ENCODE results near the gene RCHY1. TPM values are rescaled to one million over a fixed set of nuclear protein-coding genes. Genes with fewer than 3 reads are reported as not detected.

Gene RCHY1
- total and polyA plus RNA-seq, 2 donors (not counting 3 experiments of a cell fraction or from before 2014, with no cell fraction given): 21.1 to 30.9 TPM

- Histone ChIP-seq H2AFZ (ENCODE audit: low read depth, low read length) (no peak overlapping the region), H3K27me3 (ENCODE audit: control insufficient read depth in 2 of 2, insufficient read depth in 2 of 2, low read length in 2 of 2) (no peaks in the 10 kb centered on the region), H3K4me1 (ENCODE audit: control insufficient read depth, extremely low read depth, insufficient read depth, low read length) (no peaks in the 10 kb centered on the region), H3K4me3 (replicated peaks in 1 of 3; ENCODE audit: insufficient read depth in 1 of 3, low read depth in 1 of 3, low read length in 3 of 3) (no peak overlapping the region), H3K79me2 (ENCODE audit: control insufficient read depth, insufficient read depth, low read length) (no peaks in the 10 kb centered on the region), H3K9me3 (replicated peaks; ENCODE audit: control insufficient read depth, insufficient read depth, low read length) (no peaks in the 10 kb centered on the region), H3K36me3 (ENCODE audit: control insufficient read depth in 2 of 2, extremely low read depth in 1 of 2, insufficient read depth in 2 of 2, low read length in 2 of 2) (peaks cover 0 to 4% of the 10 kb centered on the region in 2 experiments), H3K4me2 (ENCODE audit: insufficient read depth, low read length) (no peak overlapping the region), H3K27ac (ENCODE audit: insufficient read depth, low read depth, low read length) (no peak overlapping the region), H4K20me1 (replicated peaks; ENCODE audit: control insufficient read depth, extremely low read depth, insufficient read depth, low read length) (no peaks in the 10 kb centered on the region), H3K9ac (replicated peaks; ENCODE audit: extremely low read depth, insufficient read depth, low read length) (no peak overlapping the region), H3K9me1 (replicated peaks; ENCODE audit: control insufficient read depth, extremely low read depth, insufficient read depth, low read length) (no peaks in the 10 kb centered on the region)
- POLR2A ChIA-PET: no interaction called here
- dilution Hi-C loops (cut with MboI; ENCODE audit: extremely low pct_ligation_motif_present, low sequenced_read_pairs) (no loop called here), intact Hi-C loops (cut with micrococcal nuclease) (no loop called here)
- CTCF ChIA-PET: no interaction called here
- TF ChIP-seq POLR2AphosphoS5 (IDR thresholded peaks at IDR 0.05; ENCODE audit: insufficient read depth, low read depth, low read length): no peak
- TF ChIP-seq EZH2 (IDR thresholded peaks at IDR 0.05; ENCODE audit: borderline replicate concordance, low read depth, low read length, severe bottlenecking): no peak
- no peak for TF ChIP-seq POLR2A (IDR thresholded peaks at IDR 0.05; ENCODE audit: low read depth, low read length)
- TF ChIP-seq JUN (IDR thresholded peaks at IDR 0.05; ENCODE audit: borderline replicate concordance, insufficient read depth, insufficient read length, low read depth): no peak
- TF ChIP-seq GATA2 (IDR thresholded peaks at IDR 0.05; ENCODE audit: insufficient read depth, insufficient read length, low read depth, low read length): no peak
- no peak for TF ChIP-seq CTCF (IDR thresholded peaks at IDR 0.05; ENCODE audit: extremely low read depth in 1 of 2, insufficient read depth in 1 of 2, low read depth in 1 of 2, low read length in 2 of 2)
- TF ChIP-seq MYC (IDR thresholded peaks at IDR 0.05; ENCODE audit: low read depth, low read length): no peak
- TF ChIP-seq MAX (IDR thresholded peaks at IDR 0.05; ENCODE audit: insufficient read depth, insufficient read length): no peak
- TF ChIP-seq FOS (IDR thresholded peaks at IDR 0.05; ENCODE audit: borderline replicate concordance, insufficient read depth, low read length): no peak
- FAIRE-seq (no peak), DNase-seq (ENCODE audit: low read depth, low spot score) (no peak)
- no TSS peak for BruUV-seq (replicated peaks)
These were observed 11.7 kb upstream of the RCHY1 start for GRCh38 chr4:75525910-75526309.

Measured in endothelial cell of umbilical vein (primary cell).